ENCODE results near the gene HMCN2. TPM values are rescaled to one million over a fixed set of nuclear protein-coding genes. Genes with fewer than 3 reads are reported as not detected.

The HMCN2 gene
- total and polyA plus RNA-seq, 4 donors = 0.24 to 1.8 (median 0.29) TPM

GRCh38 chr9:130346431-130346830, 80.9 kb downstream of the HMCN2 start:
- Histone ChIP-seq H3K27me3 (ENCODE audit: control insufficient read depth in 4 of 4, insufficient read depth in 4 of 4, low read length in 3 of 4) (no peaks in the 10 kb centered on the region), H3K36me3 (ENCODE audit: control insufficient read depth in 4 of 4, insufficient read depth in 3 of 4, low read depth in 1 of 4, low read length in 3 of 4) (no peaks in the 10 kb centered on the region), H3K9ac (ENCODE audit: low read depth in 1 of 2, low read length in 2 of 2) (no peak overlapping the region), H3K9me3 (ENCODE audit: control insufficient read depth in 4 of 4, low read length in 3 of 4) (no peaks in the 10 kb centered on the region), H3K27ac (ENCODE audit: low read depth in 1 of 2, low read length in 2 of 2) (no peak overlapping the region), H3K4me3 (ENCODE audit: low read depth in 1 of 3, low read length in 3 of 3) (no peak overlapping the region), H3K4me1 (ENCODE audit: control insufficient read depth in 4 of 4, insufficient read depth in 4 of 4, low read length in 3 of 4) (no peaks in the 10 kb centered on the region)
- 82% methylated on average over 14 of the region's 14 CpGs for WGBS
- no peak for TF ChIP-seq REST (IDR thresholded peaks at IDR 0.05)
- TF ChIP-seq NR2F2 (IDR thresholded peaks at IDR 0.05) = no peak
- no peak for TF ChIP-seq HNF4A (conservative IDR thresholded peaks at IDR 0.05)
- no peak for TF ChIP-seq FOXA2 (IDR thresholded peaks at IDR 0.05)
- TF ChIP-seq JUND (IDR thresholded peaks at IDR 0.05) = no peak
- TF ChIP-seq GABPA (IDR thresholded peaks at IDR 0.05 in 1 of 2, conservative IDR thresholded peaks at IDR 0.05 in 1 of 2) = no peak
- TF ChIP-seq SP1 (IDR thresholded peaks at IDR 0.05) = no peak
- TF ChIP-seq RAD21 (IDR thresholded peaks at IDR 0.05) = no peak
- no peak for TF ChIP-seq FOXA1 (IDR thresholded peaks at IDR 0.05)
- no peak for TF ChIP-seq MAX (IDR thresholded peaks at IDR 0.05)
- TF ChIP-seq HNF4G (IDR thresholded peaks at IDR 0.05) = no peak
- no peak for TF ChIP-seq RXRA (IDR thresholded peaks at IDR 0.05)
- no peak for TF ChIP-seq CTCF (IDR thresholded peaks at IDR 0.05; ENCODE audit: low read depth, low read length, missing input control)
- TF ChIP-seq ATF3 (IDR thresholded peaks at IDR 0.05) = no peak
- TF ChIP-seq TAF1 (conservative IDR thresholded peaks at IDR 0.05) = no peak
- no peak for TF ChIP-seq ZBTB33 (IDR thresholded peaks at IDR 0.05)
- no peak for DNase-seq (ENCODE audit: low spot score)

- Histone ChIP-seq H3K4me1 (ENCODE audit: control insufficient read depth in 4 of 4, insufficient read depth in 4 of 4, low read length in 3 of 4) (no peaks in the 10 kb centered on the region), H3K4me3 (ENCODE audit: low read depth in 1 of 3, low read length in 3 of 3) (no peak overlapping the region), H3K27ac (ENCODE audit: low read depth in 1 of 2, low read length in 2 of 2) (no peak overlapping the region), H3K27me3 (ENCODE audit: control insufficient read depth in 4 of 4, insufficient read depth in 4 of 4, low read length in 3 of 4) (no peaks in the 10 kb centered on the region), H3K36me3 (ENCODE audit: control insufficient read depth in 4 of 4, insufficient read depth in 3 of 4, low read depth in 1 of 4, low read length in 3 of 4) (no peaks in the 10 kb centered on the region), H3K9me3 (ENCODE audit: control insufficient read depth in 4 of 4, low read length in 3 of 4) (no peaks in the 10 kb centered on the region), H3K9ac (ENCODE audit: low read depth in 1 of 2, low read length in 2 of 2) (no peak overlapping the region)
- 87% methylated on average over 14 of the region's 14 CpGs for WGBS
- DNase-seq (ENCODE audit: low spot score) = no peak
- TF ChIP-seq ZBTB33 (IDR thresholded peaks at IDR 0.05) (no peak), FOXA1 (IDR thresholded peaks at IDR 0.05) (no peak), NR2F2 (IDR thresholded peaks at IDR 0.05) (no peak), REST (IDR thresholded peaks at IDR 0.05) (no peak), RAD21 (IDR thresholded peaks at IDR 0.05) (no peak), MAX (IDR thresholded peaks at IDR 0.05) (no peak)
Measured at GRCh38 chr9:130347036-130347435, 81.5 kb downstream of the HMCN2 start.

Measured in liver (tissue), 9 donors.